Measurements from ENCODE around the gene FRAS1.
"Not testable (repeated sequence)": the region's sequence is repeated elsewhere in the genome, so short reads cannot be mapped to it uniquely, and the experiment has no call there.

Gene FRAS1

GRCh38 chr4:78165758-78166157 is 108.6 kb downstream of the FRAS1 start:
- DNase-seq (ENCODE audit: low read depth), result no peak

- DNase-seq (ENCODE audit: low read depth), result no peak
These were observed 109.5 kb downstream of the FRAS1 start for GRCh38 chr4:78166622-78167021.

GRCh38 chr4:78167510-78167909 is 110.4 kb downstream of the FRAS1 start:
- no peak for DNase-seq (ENCODE audit: low read depth)

GRCh38 chr4:78168029-78168428 is 110.9 kb downstream of the FRAS1 start:
- DNase-seq (ENCODE audit: low read depth), result no peak

GRCh38 chr4:78169728-78170127 is 112.6 kb downstream of the FRAS1 start:
- no peak for DNase-seq (ENCODE audit: low read depth)

- no peak for DNase-seq (ENCODE audit: low read depth)
These were observed 114.4 kb downstream of the FRAS1 start for GRCh38 chr4:78171482-78171881.

DNA sequence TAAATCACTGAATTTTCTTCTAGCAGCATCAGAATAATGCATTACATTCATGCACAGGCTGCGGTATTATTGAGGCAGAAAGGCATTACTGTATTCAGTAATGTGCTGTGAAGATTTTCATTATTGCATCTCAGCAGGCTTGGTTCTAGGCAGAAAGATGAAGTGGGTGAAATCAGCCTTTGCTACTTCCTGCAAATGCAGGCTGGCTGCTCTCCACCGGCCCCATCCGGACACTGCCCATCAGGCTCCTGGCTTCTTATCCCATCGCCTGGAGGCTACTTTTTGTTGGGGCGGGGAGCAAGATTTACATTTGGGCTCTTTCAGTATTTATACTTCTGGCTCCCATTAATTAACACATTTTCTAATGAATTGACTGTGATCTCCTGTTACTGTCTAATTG is 117.8 kb downstream of the FRAS1 start:
- DNase-seq (ENCODE audit: low read depth), result no peak

- no peak for DNase-seq (ENCODE audit: low read depth)
These were observed 122.1 kb downstream of the FRAS1 start for GRCh38 chr4:78179196-78179595.

DNA sequence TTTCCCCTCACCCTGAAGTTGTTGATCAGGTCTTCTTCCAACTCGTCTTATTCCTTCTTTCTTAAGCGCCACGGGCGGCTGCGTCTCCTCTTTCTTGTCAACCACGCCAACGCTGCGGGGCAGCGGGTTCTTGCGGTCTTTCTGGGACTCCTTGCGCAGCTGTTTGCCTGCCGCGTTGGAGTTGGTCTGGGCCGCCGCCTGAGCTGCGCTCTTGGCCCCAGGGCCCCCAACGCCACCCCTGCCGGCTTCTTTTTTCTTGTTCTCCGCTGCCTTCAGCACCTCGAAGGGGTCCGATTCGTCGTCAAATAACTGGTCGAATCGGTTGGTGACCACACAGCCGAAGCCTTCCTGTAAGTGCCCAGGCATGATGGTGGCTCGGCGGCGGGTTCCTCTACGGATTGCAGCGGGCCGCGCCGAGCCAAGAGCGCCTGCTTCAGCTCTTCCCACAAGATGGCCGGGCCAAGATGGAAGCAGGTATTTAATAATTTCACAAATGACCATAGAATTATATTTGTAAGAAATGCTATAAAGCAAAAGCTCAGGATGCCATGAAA is 124.6 kb downstream of the FRAS1 start:
- not testable (repeated sequence) for DNase-seq (ENCODE audit: low read depth)

- no peak for DNase-seq (ENCODE audit: low read depth)
These were observed 127.5 kb downstream of the FRAS1 start for GRCh38 chr4:78184584-78184983.

GRCh38 chr4:78185117-78185516 is 128.0 kb downstream of the FRAS1 start:
- no peak for DNase-seq (ENCODE audit: low read depth)

DNA sequence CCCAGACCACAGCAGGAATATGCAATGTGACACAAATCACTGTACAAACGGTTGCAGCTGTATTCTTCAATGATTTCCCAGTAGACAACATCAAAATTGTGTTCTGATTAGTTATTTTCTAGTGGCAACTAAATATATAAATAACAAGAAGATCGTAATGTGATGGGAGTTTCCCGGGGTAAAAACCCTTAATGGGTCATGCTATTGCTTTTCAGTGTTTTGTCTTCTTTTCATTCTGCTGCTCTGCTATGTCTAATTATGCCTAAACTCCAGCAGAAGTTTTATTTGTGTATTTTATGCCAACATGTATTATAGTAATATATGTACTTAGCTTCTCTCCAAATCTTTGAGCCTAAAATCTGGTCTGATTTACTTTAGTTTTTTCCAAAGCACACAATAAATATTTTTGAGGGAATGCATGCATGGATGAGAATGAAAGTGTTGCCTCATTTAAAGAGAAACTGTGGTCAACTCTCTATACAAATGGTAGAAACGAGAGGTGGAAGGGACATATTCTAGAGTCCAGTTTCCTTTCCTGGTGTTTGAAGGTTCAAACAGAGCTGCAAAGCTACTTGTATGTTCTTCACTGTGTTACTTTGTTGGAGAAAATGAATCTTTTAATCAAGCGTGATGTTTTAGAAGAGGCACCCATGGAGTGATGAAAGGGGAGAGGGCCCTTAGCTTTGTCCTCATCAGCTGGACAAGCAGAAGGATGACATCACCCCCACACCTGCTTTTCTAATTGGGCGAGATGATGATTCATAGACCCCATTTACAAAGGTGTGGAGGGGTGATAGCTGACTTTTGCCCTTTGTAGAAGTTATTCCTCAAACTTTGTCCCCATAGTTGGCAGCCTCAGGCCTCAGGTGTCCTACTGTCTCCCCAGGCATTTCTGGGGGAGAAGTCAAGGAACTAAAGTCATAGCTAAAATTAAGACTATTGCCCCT is 129.7 kb downstream of the FRAS1 start:
- DNase-seq (ENCODE audit: low read depth), result no peak

GRCh38 chr4:78190068-78190467 is 132.9 kb downstream of the FRAS1 start:
- no peak for DNase-seq (ENCODE audit: low read depth)

- DNase-seq (ENCODE audit: low read depth), result no peak
These were observed 133.5 kb downstream of the FRAS1 start for GRCh38 chr4:78190595-78190994.

- DNase-seq (ENCODE audit: low read depth), result no peak
These were observed 140.8 kb downstream of the FRAS1 start for GRCh38 chr4:78197947-78198346.

GRCh38 chr4:78199984-78200383 is 142.9 kb downstream of the FRAS1 start:
- DNase-seq (ENCODE audit: low read depth), result no peak

GRCh38 chr4:78200949-78201348 is 143.8 kb downstream of the FRAS1 start:
- no peak for DNase-seq (ENCODE audit: low read depth)

DNA sequence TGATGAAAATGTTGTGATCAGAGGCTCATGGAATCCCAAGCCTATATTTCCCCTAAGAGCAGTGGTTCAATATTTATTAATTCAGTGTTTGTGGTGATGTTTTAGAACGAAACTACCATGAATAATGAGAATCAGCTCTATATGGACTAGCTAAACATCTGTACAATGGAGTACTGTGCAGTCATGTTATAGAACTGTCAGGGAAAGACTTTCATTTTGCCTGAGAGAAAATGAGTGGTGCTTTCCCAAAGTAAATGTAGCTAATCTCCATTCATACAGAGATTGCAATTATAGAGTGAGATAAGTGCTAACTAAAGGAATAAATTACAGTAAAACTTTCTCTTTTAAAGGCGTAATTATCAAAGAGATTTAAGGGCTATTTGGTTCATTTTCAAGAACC is 147.1 kb downstream of the FRAS1 start:
- no peak for DNase-seq (ENCODE audit: low read depth)

DNA sequence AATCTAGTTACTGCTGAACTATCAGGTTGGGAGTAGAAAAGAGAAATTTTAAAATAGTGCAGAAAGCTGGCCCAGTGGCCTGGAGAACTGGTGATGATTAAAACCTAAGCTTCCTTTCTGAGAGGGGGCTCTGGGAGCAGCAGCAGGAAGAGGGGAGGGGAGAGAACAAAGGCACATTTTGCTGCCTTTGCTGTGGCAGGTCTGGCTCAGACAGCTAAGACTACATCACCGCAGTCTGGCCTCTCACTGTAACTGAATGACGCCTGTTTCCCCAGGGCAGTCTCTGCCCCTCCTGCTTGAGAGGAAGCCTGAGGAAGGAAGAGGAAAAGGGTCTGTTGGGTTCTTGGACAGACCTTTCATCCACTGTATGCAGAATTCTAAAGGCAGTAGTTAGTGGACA is 148.5 kb downstream of the FRAS1 start:
- no peak for DNase-seq (ENCODE audit: low read depth)

GRCh38 chr4:78207541-78207940 is 150.4 kb downstream of the FRAS1 start:
- DNase-seq (ENCODE audit: low read depth), result no peak

DNA sequence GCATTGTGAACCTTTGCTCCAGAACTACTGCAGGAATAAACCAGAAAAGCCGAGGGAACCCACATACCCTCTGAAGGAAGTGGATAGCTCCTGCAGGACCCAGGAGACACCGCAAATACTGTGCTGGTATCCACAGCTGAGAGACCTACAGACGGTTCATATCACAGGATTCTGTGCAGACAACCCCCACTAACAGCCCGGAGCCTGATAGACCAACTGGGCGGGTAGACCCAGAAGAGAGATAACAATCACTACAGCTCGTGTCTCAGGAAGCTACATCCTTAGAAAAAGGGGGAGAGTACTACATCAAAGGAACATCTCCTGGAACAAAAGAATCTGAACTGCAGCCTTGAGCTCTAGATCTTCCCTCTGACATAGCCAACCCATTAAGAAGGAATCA is 150.8 kb downstream of the FRAS1 start:
- DNase-seq (ENCODE audit: low read depth), result no peak

DNA sequence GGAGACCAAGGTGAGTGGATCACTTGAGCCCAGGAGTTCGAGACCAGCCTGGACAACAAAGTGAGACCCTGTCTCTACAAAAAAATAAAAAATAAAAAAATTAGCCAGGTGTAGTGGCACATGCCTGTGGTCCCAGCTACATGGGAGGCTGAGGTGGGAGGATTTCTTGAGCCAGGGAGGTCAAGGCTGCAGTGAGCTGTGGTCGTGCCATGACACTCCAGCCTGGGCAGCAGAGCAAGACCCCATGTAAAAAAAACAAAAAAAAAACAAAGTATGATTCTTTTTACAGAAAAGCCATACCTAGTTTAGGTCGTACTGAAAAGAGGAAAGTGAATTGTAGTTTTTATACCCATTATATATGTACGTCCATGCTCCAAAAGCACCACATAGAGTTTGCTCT is 151.8 kb downstream of the FRAS1 start:
- not testable (repeated sequence) for DNase-seq (ENCODE audit: low read depth)

GRCh38 chr4:78210694-78211410 is 153.7 kb downstream of the FRAS1 start:
- no peak for DNase-seq (ENCODE audit: low read depth)

Data from HS-5 (cell line).